Globus pallidus (tissue), 1 donor: Measurements from ENCODE around the gene KRTAP7-1.

Experiments
- DNase-seq: peaks from one replicate; pipeline ENCODE4 v3.0.0-alpha.2; 2015; ENCODE audit warnings: low spot score

KRTAP7-1 gene

GRCh38 chr21:30829659-30830058 lies at the start of gene KRTAP7-1:
KRTAP7-1 (minus strand) TSS chr21:30829759; CDS start chr21:30829698, 61 bp downstream.
- DNase-seq = no peak

GRCh38 chr21:30874526-30874925 lies 45.0 kb upstream of the KRTAP7-1 start:
- DNase-seq = no peak

- DNase-seq = no peak
Measured at GRCh38 chr21:30847627-30848500, 18.3 kb upstream of the KRTAP7-1 start.

GRCh38 chr21:30842990-30843389 lies 13.4 kb upstream of the KRTAP7-1 start:
- no peak for DNase-seq

GRCh38 chr21:30839304-30839703 lies 9.7 kb upstream of the KRTAP7-1 start:
- DNase-seq = peak; percentile 11

- DNase-seq = no peak
Measured at GRCh38 chr21:30838536-30838935, 9.0 kb upstream of the KRTAP7-1 start.

GRCh38 chr21:30831194-30831765 lies 1.7 kb upstream of the KRTAP7-1 start:
- no peak for DNase-seq

GRCh38 chr21:30818837-30819610 lies 10.5 kb downstream of the KRTAP7-1 start:
- DNase-seq = no peak

- no peak for DNase-seq
Measured at GRCh38 chr21:30813174-30813573, 16.4 kb downstream of the KRTAP7-1 start, which contains the start of gene KRTAP8-1. KRTAP8-1 (minus strand) TSS chr21:30813274; CDS start chr21:30813220, 54 bp downstream.

- no peak for DNase-seq
Measured at GRCh38 chr21:30800605-30801004, 29.0 kb downstream of the KRTAP7-1 start.

- DNase-seq = no peak
Measured at GRCh38 chr21:30793581-30794314, 35.8 kb downstream of the KRTAP7-1 start.

GRCh38 chr21:30779249-30779648 lies 50.3 kb downstream of the KRTAP7-1 start:
- DNase-seq = no peak
